Neural cell (in vitro differentiated cells): Measurements from ENCODE around the gene WFS1.

Source experiments
- CTCF ChIP-seq: fragments of 450-650 bp; IDR thresholded peaks from 2 replicates; pipeline ENCODE4 v1.5.1; 2014; ENCODE audit warnings: antibody characterized with exemption, mild to moderate bottlenecking, moderate library complexity; ENCODE audit not compliant: poor library complexity, severe bottlenecking
- EP300 ChIP-seq: fragments of 450-650 bp; conservative IDR thresholded peaks from 2 replicates; pipeline ENCODE4 v1.6.1; 2014; ENCODE audit warnings: antibody characterized with exemption, mild to moderate bottlenecking, moderate library complexity; ENCODE audit not compliant: poor library complexity, severe bottlenecking
- EZH2 ChIP-seq: fragments of 200-600, 300-800 bp; shearing (Covaris generic), sonication (generic); IDR thresholded peaks from 2 replicates; pipeline ENCODE4 v1.6.1; 2014; ENCODE audit warnings: antibody characterized with exemption, low read length, borderline replicate concordance, mild to moderate bottlenecking; ENCODE audit not compliant: insufficient read depth, poor library complexity, severe bottlenecking
- MXI1 ChIP-seq: fragments of 450-650 bp; conservative IDR thresholded peaks from 2 replicates; pipeline ENCODE4 v1.6.1; 2014; ENCODE audit warnings: antibody characterized with exemption, mild to moderate bottlenecking; ENCODE audit not compliant: poor library complexity, severe bottlenecking
- REST ChIP-seq: IDR thresholded peaks from 2 replicates; pipeline ENCODE4 v1.6.1; 2012; ENCODE audit warnings: borderline replicate concordance
- SMC3 ChIP-seq: fragments of 450-650 bp; conservative IDR thresholded peaks from 2 replicates; pipeline ENCODE4 v1.6.1; 2014; ENCODE audit warnings: antibody characterized with exemption, mild to moderate bottlenecking, moderate library complexity; ENCODE audit not compliant: poor library complexity
- TAF1 ChIP-seq: IDR thresholded peaks from 2 replicates; pipeline ENCODE4 v1.6.1; 2012; ENCODE audit warnings: low read depth

DNA sequence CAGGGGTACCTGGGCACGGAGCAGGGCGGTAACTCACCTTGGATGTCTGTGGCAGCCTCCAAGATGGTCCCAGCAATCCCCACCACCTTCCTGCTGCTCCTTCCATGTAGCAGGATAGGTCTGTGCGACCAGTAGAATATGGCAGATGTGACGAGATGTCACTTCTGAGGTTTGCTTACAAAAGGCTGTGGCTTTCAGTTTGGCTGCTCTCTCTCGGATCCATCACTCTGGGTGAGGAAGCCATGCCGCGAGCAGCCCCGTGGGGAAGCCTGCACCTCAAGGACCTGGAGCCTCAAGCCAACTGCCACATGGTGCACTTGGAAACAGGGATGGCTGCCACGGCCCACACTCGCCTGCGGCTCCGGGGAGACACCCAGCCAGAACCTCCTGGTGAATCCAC, 37.6 kb downstream of the WFS1 start:
- TF ChIP-seq TAF1 (no peak), CTCF (no peak), REST (no peak), EZH2 (no peak), SMC3 (no peak), EP300 (no peak), MXI1 (no peak)
